AG04449 (cell line): ENCODE data around the gene TOR3A.

Source experiments
- CTCF ChIA-PET: fragments of 350-600 bp; formaldehyde crosslinking; extraction: SDS; loops from one replicate; lab custom pipeline; 2021; ENCODE audit warnings: antibody characterized with exemption; lab: Yijun Ruan, JAX
- POLR2A ChIA-PET: fragments of 400-600, 350-600 bp; formaldehyde crosslinking; extraction: SDS; loops from one replicate; lab custom pipeline; 2020; ENCODE audit warnings: antibody characterized with exemption, inconsistent platforms; lab: Yijun Ruan, JAX
- DNase-seq: peaks from one replicate; pipeline ENCODE4 v3.0.0-alpha.2; 2010; ENCODE audit warnings: low read depth, low spot score
- H3K4me3 ChIP-seq: 2 replicates; pipeline ENCODE4 v1.5.1; 2011; ENCODE audit warnings: low read depth, mild to moderate bottlenecking, control low read depth, low read length
- TF ChIP-seq, protein P1 (sequence below): IDR thresholded peaks from one replicate; pipeline ENCODE4 v1.5.1; 2011; ENCODE audit warnings: mild to moderate bottlenecking, moderate library complexity, low read length, control low read depth, inconsistent platforms; ENCODE audit not compliant: insufficient read depth; ENCODE audit errors: missing control alignments

TOR3A gene

DNA sequence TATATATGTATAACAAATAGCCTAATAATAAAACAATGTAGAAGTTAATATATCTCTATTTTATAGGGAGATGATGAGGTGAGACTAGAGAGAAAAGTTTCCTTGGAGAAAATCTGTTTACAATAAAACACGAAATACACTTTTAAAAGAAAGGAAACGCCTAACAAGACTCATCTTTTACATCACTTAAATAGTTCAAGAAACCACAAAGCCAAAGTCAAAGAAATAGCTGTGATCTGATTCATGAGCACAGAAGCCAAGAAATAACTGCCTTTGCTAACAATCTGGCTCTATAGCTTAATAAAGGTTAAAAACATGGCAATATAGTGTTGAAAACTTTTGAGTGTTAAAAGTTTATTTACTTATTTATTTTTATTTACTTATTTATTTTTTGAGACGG, 61.5 kb downstream of the TOR3A start:
- POLR2A ChIA-PET = interaction anchor here (0.6 to 0.7 kb wide), 2 partner anchors 26 to 32 kb away, joined by 3 to 4 read pairs; no protein-coding TSS in a partner anchor
- CTCF ChIA-PET = no interaction called here
- DNase-seq = peak; percentile 88

DNA sequence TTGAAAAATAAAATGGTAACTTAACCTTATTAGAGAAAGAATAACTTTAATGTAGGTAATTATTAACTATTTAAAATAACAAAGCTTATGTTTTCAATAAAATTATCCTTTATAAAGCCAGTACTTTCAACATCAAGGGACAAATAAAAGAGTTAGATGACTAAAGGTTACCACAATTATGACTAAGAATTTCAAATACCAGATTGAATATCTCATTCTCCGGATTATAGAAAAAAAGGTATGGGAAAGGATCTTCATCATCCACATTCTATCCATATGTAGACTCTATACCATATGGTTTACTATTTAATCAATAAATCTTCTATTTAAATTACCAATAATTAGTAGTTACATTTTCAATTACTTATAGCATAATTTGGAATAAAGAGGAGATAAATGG, 62.8 kb downstream of the TOR3A start:
- TF ChIP-seq, protein P1, sequence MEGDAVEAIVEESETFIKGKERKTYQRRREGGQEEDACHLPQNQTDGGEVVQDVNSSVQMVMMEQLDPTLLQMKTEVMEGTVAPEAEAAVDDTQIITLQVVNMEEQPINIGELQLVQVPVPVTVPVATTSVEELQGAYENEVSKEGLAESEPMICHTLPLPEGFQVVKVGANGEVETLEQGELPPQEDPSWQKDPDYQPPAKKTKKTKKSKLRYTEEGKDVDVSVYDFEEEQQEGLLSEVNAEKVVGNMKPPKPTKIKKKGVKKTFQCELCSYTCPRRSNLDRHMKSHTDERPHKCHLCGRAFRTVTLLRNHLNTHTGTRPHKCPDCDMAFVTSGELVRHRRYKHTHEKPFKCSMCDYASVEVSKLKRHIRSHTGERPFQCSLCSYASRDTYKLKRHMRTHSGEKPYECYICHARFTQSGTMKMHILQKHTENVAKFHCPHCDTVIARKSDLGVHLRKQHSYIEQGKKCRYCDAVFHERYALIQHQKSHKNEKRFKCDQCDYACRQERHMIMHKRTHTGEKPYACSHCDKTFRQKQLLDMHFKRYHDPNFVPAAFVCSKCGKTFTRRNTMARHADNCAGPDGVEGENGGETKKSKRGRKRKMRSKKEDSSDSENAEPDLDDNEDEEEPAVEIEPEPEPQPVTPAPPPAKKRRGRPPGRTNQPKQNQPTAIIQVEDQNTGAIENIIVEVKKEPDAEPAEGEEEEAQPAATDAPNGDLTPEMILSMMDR = no peak
- CTCF ChIA-PET = interaction anchor here (1.6 kb wide), 1 partner anchor 31 kb away, joined by 4 read pairs; no protein-coding TSS in a partner anchor
- no peak overlapping the region for H3K4me3 ChIP-seq
- no peak for DNase-seq
- POLR2A ChIA-PET = interaction anchor here (1.2 kb wide), 1 partner anchor 22 kb away, joined by 3 read pairs; no protein-coding TSS in a partner anchor

More for the DNA sequence above, 61.5 kb downstream of the TOR3A start:
- H3K4me3 ChIP-seq = no peak overlapping the region
- TF ChIP-seq, protein P1 = no peak

DNA sequence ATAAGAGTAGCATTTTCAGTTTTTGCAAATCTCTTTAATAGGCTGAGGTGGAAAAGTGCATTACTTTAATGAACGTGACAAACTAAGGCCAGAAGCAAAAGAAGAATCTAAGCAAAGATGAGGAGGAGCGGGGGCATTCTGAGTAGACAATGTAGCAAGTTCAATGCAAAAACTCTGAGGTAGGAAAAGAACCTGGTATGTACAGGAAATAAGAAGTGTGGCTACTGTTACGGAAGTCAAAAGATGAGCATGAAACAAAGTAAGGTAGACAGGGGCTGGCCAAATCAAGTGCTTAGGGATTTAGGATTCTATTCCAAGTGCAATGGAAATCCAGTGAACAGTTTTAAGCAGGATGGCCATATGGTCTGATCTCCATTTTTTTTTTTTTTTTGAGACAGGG, 63.7 kb downstream of the TOR3A start:
- TF ChIP-seq, protein P1 = no peak
- POLR2A ChIA-PET = no interaction called here

More for the DNA sequence above, 63.7 kb downstream of the TOR3A start:
- CTCF ChIA-PET = interaction anchor here (1.6 kb wide), 1 partner anchor 30 kb away, joined by 4 read pairs; no protein-coding TSS in a partner anchor
- H3K4me3 ChIP-seq = no peak overlapping the region
- no peak for DNase-seq
